CD8-positive, alpha-beta memory T cell (primary cell): ENCODE results near the gene FRMD6. TPM values are rescaled to one million over a fixed set of nuclear protein-coding genes. Genes with fewer than 3 reads are reported as not detected.
"Not testable (repeated sequence)": the region's sequence is repeated elsewhere in the genome, so short reads cannot be mapped to it uniquely, and the experiment has no call there.

Experiments
- CTCF ChIA-PET: fragments of 350-600 bp; sonication (Branson Sonifier 250); formaldehyde crosslinking; loops from one replicate; lab custom pipeline; 2021; ENCODE audit warnings: antibody characterized with exemption; lab: Charles Lee
- POLR2A ChIA-PET: fragments of 350-600 bp; sonication (Branson Sonifier 250); formaldehyde crosslinking; loops from one replicate; lab custom pipeline; 2021; ENCODE audit warnings: antibody characterized with exemption; lab: Charles Lee
- DNase-seq, 5 donors: peaks; one replicate each; pipeline versions ENCODE4 v3.0.0 to v3.0.0-alpha.2; 2020 to 2022; ENCODE audit warnings: mixed read lengths in 1 of 5
- H3K27ac ChIP-seq: one replicate; pipeline ENCODE4 v1.7.0; 2013; ENCODE audit warnings: low read depth, mild to moderate bottlenecking, low read length, moderate library complexity
- H3K27me3 ChIP-seq: 2 replicates; pipeline ENCODE4 v1.7.0; 2013; ENCODE audit warnings: low read length, mild to moderate bottlenecking; ENCODE audit not compliant: insufficient read depth, poor library complexity, severe bottlenecking
- H3K36me3 ChIP-seq: 2 replicates; pipeline ENCODE4 v1.7.0; 2013; ENCODE audit warnings: mild to moderate bottlenecking, low read length, moderate library complexity; ENCODE audit not compliant: insufficient read depth
- H3K4me1 ChIP-seq: 2 replicates; pipeline ENCODE4 v1.7.0; 2013; ENCODE audit warnings: mild to moderate bottlenecking, low read length, moderate library complexity; ENCODE audit not compliant: insufficient read depth
- H3K4me3 ChIP-seq: 2 replicates; pipeline ENCODE4 v1.7.0; 2013; ENCODE audit warnings: mild to moderate bottlenecking, low read length
- H3K9me3 ChIP-seq: 2 replicates; pipeline ENCODE4 v1.7.0; 2013; ENCODE audit warnings: mild to moderate bottlenecking, low read length
- H3K27ac Mint-ChIP-seq, 8 donors: one replicate each; pipeline ENCODE4 v1.8.0; 2020 to 2021; ENCODE audit warnings: mixed read lengths in 8 of 8, mild to moderate bottlenecking in 6 of 8, inconsistent platforms in 3 of 8, moderate library complexity in 3 of 8
- H3K27me3 Mint-ChIP-seq, 2 donors: one replicate each; pipeline ENCODE4 v1.8.0; 2020 to 2021; ENCODE audit warnings: mixed read lengths in 2 of 2, mild to moderate bottlenecking in 1 of 2, moderate library complexity in 1 of 2
- H3K36me3 Mint-ChIP-seq, 3 donors: one replicate each; pipeline ENCODE4 v1.8.0; 2020 to 2021; ENCODE audit warnings: mixed read lengths in 3 of 3, inconsistent platforms in 1 of 3, mild to moderate bottlenecking in 1 of 3
- H3K4me1 Mint-ChIP-seq, 3 donors: one replicate each; pipeline ENCODE4 v1.8.0; 2020 to 2021; ENCODE audit warnings: mixed read lengths in 3 of 3, inconsistent platforms in 1 of 3, mild to moderate bottlenecking in 1 of 3
- H3K4me3 Mint-ChIP-seq, 7 donors: one replicate each; pipeline ENCODE4 v1.8.0; 2020 to 2021; ENCODE audit warnings: mixed read lengths in 7 of 7, mild to moderate bottlenecking in 6 of 7, moderate library complexity in 4 of 7, inconsistent platforms in 2 of 7
- H3K9me3 Mint-ChIP-seq, 5 donors: one replicate each; pipeline ENCODE4 v1.8.0; 2020 to 2022; ENCODE audit warnings: mixed read lengths in 5 of 5, mild to moderate bottlenecking in 3 of 5, moderate library complexity in 2 of 5, inconsistent platforms in 1 of 5
- polyA plus RNA-seq: library from polyadenylated mRNA; unstranded; fragments of 300-500 nt; fragmentation: Illumina TruSeq; gene quantifications from one replicate; pipeline ENCODE4 v1.2.3, GENCODE V29; 2021
- total RNA-seq, 2 experiments: library from RNA; stranded (reverse); gene quantifications; one replicate each; pipeline ENCODE4 v1.2.3, GENCODE V29; 2021

The FRMD6 gene
- total and polyA plus RNA-seq, 3 experiments from 2014 or later: 0.67 to 2.3 (median 2.2) TPM

GRCh38 chr14:51746823-51747222 is 95.1 kb downstream of the FRMD6 start:
- H3K4me1 Mint-ChIP-seq, H3K9me3 Mint-ChIP-seq, H3K9me3 ChIP-seq, H3K36me3 ChIP-seq, H3K36me3 Mint-ChIP-seq, H3K27ac Mint-ChIP-seq, H3K27me3 ChIP-seq, H3K4me3 ChIP-seq, POLR2A ChIA-PET, H3K4me1 ChIP-seq, CTCF ChIA-PET, H3K4me3 Mint-ChIP-seq, H3K27ac ChIP-seq: not testable (repeated sequence)
- H3K27me3 Mint-ChIP-seq: peaks cover 3 to 25% of the 10 kb centered on the region in 2 donors
- peak in 1 of 5 donors; percentile 52 for DNase-seq

DNA sequence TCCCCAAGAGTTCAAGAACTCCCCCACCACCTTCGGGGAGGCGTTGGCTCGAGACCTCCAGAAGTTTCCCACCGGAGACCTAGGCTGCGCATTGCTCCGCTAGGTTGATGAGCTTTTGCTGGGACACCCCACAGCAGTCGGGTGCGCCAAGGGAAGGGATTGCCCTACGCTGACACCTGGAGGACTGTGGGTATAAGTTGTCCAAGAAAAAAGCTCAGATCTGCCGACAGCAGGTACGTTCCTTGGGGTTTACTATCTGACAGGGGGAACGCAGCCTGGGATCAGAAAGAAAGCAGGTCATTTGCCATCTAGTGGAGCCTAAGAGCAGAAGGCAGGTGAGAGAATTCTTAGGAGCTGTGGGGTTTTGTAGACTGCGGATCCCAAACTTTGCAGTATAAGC is 98.8 kb downstream of the FRMD6 start:
- Histone ChIP-seq H3K4me1 (no peaks in the 10 kb centered on the region), H3K36me3 (no peaks in the 10 kb centered on the region), H3K4me3 (no peak overlapping the region), H3K27me3 (no peaks in the 10 kb centered on the region), H3K27ac (no peak overlapping the region), H3K9me3 (no peaks in the 10 kb centered on the region)
- H3K36me3 Mint-ChIP-seq: no peaks in the 10 kb centered on the region
- ChIA-PET CTCF (no interaction called here), POLR2A (no interaction called here)
- H3K9me3 Mint-ChIP-seq: no peaks in the 10 kb centered on the region
- H3K4me1 Mint-ChIP-seq: no peaks in the 10 kb centered on the region
- H3K27me3 Mint-ChIP-seq: peaks cover 8 to 34% of the 10 kb centered on the region in 2 donors
- H3K27ac Mint-ChIP-seq: no peak overlapping the region
- H3K4me3 Mint-ChIP-seq: no peak overlapping the region
- DNase-seq: no peak

- H3K4me1 ChIP-seq, H3K27me3 ChIP-seq, H3K27ac Mint-ChIP-seq, H3K4me1 Mint-ChIP-seq, H3K36me3 ChIP-seq, H3K9me3 Mint-ChIP-seq, H3K36me3 Mint-ChIP-seq, H3K9me3 ChIP-seq, H3K27ac ChIP-seq, POLR2A ChIA-PET, H3K4me3 Mint-ChIP-seq, H3K4me3 ChIP-seq, DNase-seq, CTCF ChIA-PET: not testable (repeated sequence)
- peaks cover 8 to 34% of the 10 kb centered on the region in 2 donors for H3K27me3 Mint-ChIP-seq
Measured at GRCh38 chr14:51751611-51752345, 100.1 kb downstream of the FRMD6 start.

DNA sequence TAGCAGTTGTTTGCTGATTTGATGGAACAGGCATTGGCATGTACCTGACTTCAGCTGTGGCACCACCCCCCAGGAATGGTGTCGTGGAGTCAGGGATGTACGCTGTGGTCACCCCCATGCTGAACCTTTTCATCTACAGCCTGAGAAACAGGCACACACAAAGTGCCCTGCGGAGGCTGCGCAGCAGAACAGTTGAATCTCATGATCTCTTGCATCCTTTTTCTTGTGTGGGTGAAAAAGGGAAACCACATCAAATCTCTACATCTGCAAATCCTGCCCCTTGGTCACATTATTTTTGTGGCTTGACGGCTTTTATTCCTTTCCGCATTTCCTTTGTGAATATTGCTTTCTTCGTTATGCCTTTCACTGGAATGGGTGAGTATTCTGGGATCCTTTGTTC is 106.0 kb downstream of the FRMD6 start:
- DNase-seq, POLR2A ChIA-PET: not testable (repeated sequence)

DNA sequence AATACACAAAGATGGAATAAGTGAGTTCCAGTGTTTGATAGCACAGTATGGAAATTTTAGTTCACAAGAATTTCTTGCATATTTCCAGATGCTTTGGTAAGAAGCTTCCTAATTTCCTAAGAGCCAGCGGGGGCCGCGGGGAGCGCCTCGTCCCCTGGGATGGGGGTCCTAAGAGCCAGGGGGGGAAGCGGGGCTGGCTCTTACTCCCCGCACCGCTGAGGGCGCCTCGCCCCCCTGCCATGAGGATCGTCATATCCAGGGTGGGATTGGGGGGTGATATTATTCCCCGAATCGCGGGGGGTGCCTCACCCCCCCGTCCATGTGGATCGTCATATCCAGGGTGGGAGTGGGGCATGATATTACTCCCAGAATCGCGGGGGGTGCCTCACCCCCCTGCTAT is 108.2 kb downstream of the FRMD6 start:
- CTCF ChIA-PET: no interaction called here
- no peaks in the 10 kb centered on the region for H3K36me3 ChIP-seq
- H3K27ac Mint-ChIP-seq: no peak overlapping the region
- no peaks in the 10 kb centered on the region for H3K4me1 ChIP-seq
- no peaks in the 10 kb centered on the region for H3K9me3 Mint-ChIP-seq
- no peaks in the 10 kb centered on the region for H3K9me3 ChIP-seq
- POLR2A ChIA-PET: no interaction called here
- no peaks in the 10 kb centered on the region for H3K36me3 Mint-ChIP-seq
- no peaks in the 10 kb centered on the region for H3K27me3 ChIP-seq
- no peak for DNase-seq
- H3K27me3 Mint-ChIP-seq: peaks cover 6 to 25% of the 10 kb centered on the region in 2 donors
- H3K4me3 Mint-ChIP-seq: no peak overlapping the region
- H3K4me3 ChIP-seq: no peak overlapping the region
- H3K4me1 Mint-ChIP-seq: peaks cover 4 to 7% (median 7%) of the 10 kb centered on the region in 3 donors
- no peak overlapping the region for H3K27ac ChIP-seq

More for the DNA sequence above, 106.0 kb downstream of the FRMD6 start:
- H3K27ac ChIP-seq, H3K4me1 Mint-ChIP-seq, H3K36me3 ChIP-seq, H3K9me3 ChIP-seq, H3K9me3 Mint-ChIP-seq, H3K4me1 ChIP-seq, CTCF ChIA-PET, H3K36me3 Mint-ChIP-seq, H3K4me3 Mint-ChIP-seq, H3K27me3 ChIP-seq, H3K27ac Mint-ChIP-seq, H3K4me3 ChIP-seq: not testable (repeated sequence)
- peaks cover 6 to 23% of the 10 kb centered on the region in 2 donors for H3K27me3 Mint-ChIP-seq

DNA sequence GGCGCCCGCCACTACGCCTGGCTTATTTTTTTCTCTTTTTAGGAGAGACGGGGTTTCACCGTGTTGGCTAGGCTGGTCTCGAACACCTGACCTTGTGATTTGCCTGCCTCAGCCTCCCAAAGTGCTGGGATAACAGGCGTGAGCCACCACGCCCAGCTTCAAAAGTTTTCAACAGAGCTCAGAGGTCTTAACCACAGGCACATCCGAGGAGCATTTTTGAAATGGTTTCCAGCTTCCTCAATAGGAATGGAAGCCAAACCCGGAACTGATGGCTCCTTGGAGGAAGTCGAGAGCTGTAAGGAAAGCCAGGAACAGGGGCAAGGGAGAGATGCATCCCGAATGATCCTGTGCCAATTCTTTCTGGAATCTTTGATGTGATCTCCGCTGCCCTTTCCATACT is 114.0 kb downstream of the FRMD6 start:
- H3K9me3 Mint-ChIP-seq, H3K27ac ChIP-seq, H3K4me1 ChIP-seq, CTCF ChIA-PET, H3K36me3 ChIP-seq, H3K27me3 ChIP-seq, H3K4me3 ChIP-seq, DNase-seq, H3K4me3 Mint-ChIP-seq, H3K9me3 ChIP-seq, H3K4me1 Mint-ChIP-seq, H3K36me3 Mint-ChIP-seq, H3K27ac Mint-ChIP-seq, POLR2A ChIA-PET: not testable (repeated sequence)
- peaks cover 18 to 50% of the 10 kb centered on the region in 2 donors for H3K27me3 Mint-ChIP-seq

DNA sequence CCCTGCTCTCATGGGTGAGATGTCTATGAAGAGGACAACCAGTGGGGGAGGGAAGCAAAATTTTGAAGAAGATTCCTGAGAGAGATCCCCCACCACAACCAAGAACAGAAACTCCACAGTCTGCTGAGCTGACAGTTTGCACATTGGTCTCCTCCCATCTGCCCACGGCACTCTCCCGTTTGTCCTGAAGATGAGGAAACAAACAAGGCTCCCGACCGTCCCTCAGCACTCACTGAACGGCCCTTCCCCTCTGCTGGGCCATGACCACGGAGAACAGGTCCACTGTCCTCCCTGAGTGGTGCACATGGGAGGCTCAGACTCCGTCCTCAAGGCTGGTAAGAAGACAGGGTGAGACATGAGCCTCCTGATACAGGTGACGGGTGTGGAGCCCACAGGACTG is 114.9 kb downstream of the FRMD6 start:
- CTCF ChIA-PET, H3K4me3 Mint-ChIP-seq, H3K27me3 ChIP-seq, DNase-seq, H3K27ac ChIP-seq, H3K36me3 ChIP-seq, H3K9me3 Mint-ChIP-seq, H3K36me3 Mint-ChIP-seq, H3K4me3 ChIP-seq, H3K27ac Mint-ChIP-seq, POLR2A ChIA-PET, H3K9me3 ChIP-seq, H3K4me1 ChIP-seq, H3K4me1 Mint-ChIP-seq: not testable (repeated sequence)
- peaks cover 18 to 49% of the 10 kb centered on the region in 2 donors for H3K27me3 Mint-ChIP-seq

DNA sequence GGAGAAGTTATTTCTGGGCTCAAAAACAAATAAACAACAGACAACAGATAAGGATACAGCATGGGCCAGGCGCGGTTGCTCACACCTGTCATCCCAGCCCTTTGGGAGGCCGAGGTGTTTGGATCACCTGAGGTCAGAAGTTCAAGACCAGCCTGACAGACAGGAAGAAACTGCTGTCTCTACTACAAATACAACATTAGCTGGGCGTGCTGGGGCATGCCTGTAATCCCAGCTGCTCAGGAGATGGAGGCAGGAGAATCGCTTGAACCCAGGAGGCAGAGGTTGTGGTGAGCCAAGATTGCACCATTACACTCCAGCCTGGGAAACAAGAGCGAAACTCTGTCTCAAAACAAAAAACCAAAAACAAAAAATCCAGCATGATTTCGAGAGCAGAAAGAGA is 117.6 kb downstream of the FRMD6 start:
- H3K4me1 Mint-ChIP-seq, DNase-seq, POLR2A ChIA-PET, H3K4me3 ChIP-seq, H3K4me3 Mint-ChIP-seq, H3K9me3 ChIP-seq, H3K4me1 ChIP-seq, H3K36me3 ChIP-seq, H3K27me3 ChIP-seq, H3K9me3 Mint-ChIP-seq, H3K36me3 Mint-ChIP-seq, CTCF ChIA-PET, H3K27ac Mint-ChIP-seq, H3K27ac ChIP-seq: not testable (repeated sequence)
- H3K27me3 Mint-ChIP-seq: peaks cover 18 to 42% of the 10 kb centered on the region in 2 donors
